Right lung (tissue), 5 donors: ENCODE measurements around the gene MPPE1. TPM values are rescaled to one million over a fixed set of nuclear protein-coding genes. Genes with fewer than 3 reads are reported as not detected.
"Not testable (repeated sequence)": the region's sequence is repeated elsewhere in the genome, so short reads cannot be mapped to it uniquely, and the experiment has no call there.

Experiments
- DNase-seq, 2 donors: peaks; one replicate each; pipeline ENCODE4 v3.0.0-alpha.2; 2013
- polyA plus RNA-seq, 5 donors: library from polyadenylated mRNA; unstranded; fragments of 120-200 nt; gene quantifications; one replicate each; pipeline versions ENCODE4 v1.2.1 to v1.2.3, GENCODE V29; 2013; ENCODE audit warnings: inconsistent platforms in 1 of 5, low replicate concordance in 1 of 5; ENCODE audit not compliant: insufficient read length in 5 of 5, insufficient read depth in 1 of 5

The MPPE1 gene
- polyA plus RNA-seq, 5 donors = 37.3 to 47.4 (median 43.3) TPM

- DNase-seq = peak in 1 of 2 donors; percentile 61
Observed at GRCh38 chr18:11937874-11938478, 29.9 kb upstream of the MPPE1 start.

GRCh38 chr18:11932393-11932792 lies 24.3 kb upstream of the MPPE1 start:
- no peak for DNase-seq

- DNase-seq = no peak
Observed at GRCh38 chr18:11927497-11927896, 19.4 kb upstream of the MPPE1 start.

GRCh38 chr18:11925800-11926481 lies 17.8 kb upstream of the MPPE1 start:
- no peak for DNase-seq

- no peak for DNase-seq
Observed at GRCh38 chr18:11923450-11923849, 15.3 kb upstream of the MPPE1 start.

- not testable (repeated sequence) for DNase-seq
Observed at GRCh38 chr18:11919522-11919921, 11.4 kb upstream of the MPPE1 start.

- DNase-seq = not testable (repeated sequence)
Observed at GRCh38 chr18:11916880-11917279, 8.8 kb upstream of the MPPE1 start.

GRCh38 chr18:11909591-11910026 lies 1.5 kb upstream of the MPPE1 start:
- peak; percentile 10 to 17 for DNase-seq

GRCh38 chr18:11909061-11909455 lies 941 bp upstream of the MPPE1 start:
- DNase-seq = no peak

GRCh38 chr18:11906926-11907874 lies 917 bp downstream of the MPPE1 start:
- no peak for DNase-seq

GRCh38 chr18:11906176-11906575 lies 1.9 kb downstream of the MPPE1 start:
- no peak for DNase-seq

GRCh38 chr18:11905613-11906012 lies 2.5 kb downstream of the MPPE1 start:
- no peak for DNase-seq

- no peak for DNase-seq
Observed at GRCh38 chr18:11902522-11903292, 5.4 kb downstream of the MPPE1 start.

- no peak for DNase-seq
Observed at GRCh38 chr18:11901826-11902438, 6.2 kb downstream of the MPPE1 start.

- DNase-seq = no peak
Observed at GRCh38 chr18:11899063-11899462, 9.1 kb downstream of the MPPE1 start.

GRCh38 chr18:11897781-11898180 lies 10.3 kb downstream of the MPPE1 start:
- DNase-seq = no peak

- DNase-seq = not testable (repeated sequence)
Observed at GRCh38 chr18:11892438-11892837, 15.7 kb downstream of the MPPE1 start.

GRCh38 chr18:11891737-11892136 lies 16.4 kb downstream of the MPPE1 start:
- no peak for DNase-seq

GRCh38 chr18:11889284-11889683 lies 18.8 kb downstream of the MPPE1 start:
- no peak for DNase-seq

- DNase-seq = no peak
Observed at GRCh38 chr18:11888726-11889125, 19.4 kb downstream of the MPPE1 start.
